ENCODE data around the gene PRR30. TPM values are rescaled to one million over a fixed set of nuclear protein-coding genes. Genes with fewer than 3 reads are reported as not detected.

Gene PRR30
- polyA plus RNA-seq, 4 donors = not detected

GRCh38 chr2:27162151-27163121 is 23.2 kb upstream of the PRR30 start:
- 38 to 70% (median 48%) methylated on average over 15 of the region's 15 CpGs for WGBS, 3 donors
- FAIRE-seq = no peak
- peak overlapping the region in 1 of 3 donors; percentile 32 for H3K4me3 ChIP-seq (ENCODE audit: low read depth in 1 of 3, low read length in 3 of 3)

GRCh38 chr2:27160191-27160590 is 21.0 kb upstream of the PRR30 start:
- H3K27ac ChIP-seq (ENCODE audit: low read depth in 1 of 3, low read length in 2 of 3) = no peak overlapping the region
- no peak overlapping the region for H3K4me3 ChIP-seq (ENCODE audit: low read depth in 1 of 3, low read length in 3 of 3)
- DNase-seq (no peak), FAIRE-seq (no peak)
- H3K4me1 ChIP-seq (ENCODE audit: control insufficient read depth in 3 of 3, insufficient read depth in 2 of 3, low read depth in 1 of 3, low read length in 2 of 3) = peaks cover 0 to 2% (median 0%) of the 10 kb centered on the region in 3 donors
- H3K27me3 ChIP-seq (ENCODE audit: control insufficient read depth in 3 of 3, insufficient read depth in 3 of 3, low read length in 3 of 3) = no peaks in the 10 kb centered on the region
- no peaks in the 10 kb centered on the region for H3K36me3 ChIP-seq (ENCODE audit: control insufficient read depth in 3 of 3, insufficient read depth in 2 of 3, low read depth in 1 of 3, low read length in 3 of 3)
- H3K9me3 ChIP-seq (ENCODE audit: control insufficient read depth in 2 of 2, insufficient read depth in 1 of 2, low read depth in 1 of 2, low read length in 1 of 2) = no peaks in the 10 kb centered on the region
- WGBS, 3 donors = 81 to 87% (median 85%) methylated on average over 9 of the region's 9 CpGs

More at GRCh38 chr2:27162151-27163121, 23.2 kb upstream of the PRR30 start:
- peak in 1 of 2 donors; percentile 69 for DNase-seq
- Histone ChIP-seq H3K9me3 (ENCODE audit: control insufficient read depth in 2 of 2, insufficient read depth in 1 of 2, low read depth in 1 of 2, low read length in 1 of 2) (no peaks in the 10 kb centered on the region), H3K36me3 (ENCODE audit: control insufficient read depth in 3 of 3, insufficient read depth in 2 of 3, low read depth in 1 of 3, low read length in 3 of 3) (no peaks in the 10 kb centered on the region), H3K27me3 (ENCODE audit: control insufficient read depth in 3 of 3, insufficient read depth in 3 of 3, low read length in 3 of 3) (no peaks in the 10 kb centered on the region), H3K27ac (ENCODE audit: low read depth in 1 of 3, low read length in 2 of 3) (peak overlapping the region in 2 of 3 donors; percentile 27 to 30), H3K4me1 (ENCODE audit: control insufficient read depth in 3 of 3, insufficient read depth in 2 of 3, low read depth in 1 of 3, low read length in 2 of 3) (peaks cover 0 to 2% (median 0%) of the 10 kb centered on the region in 3 donors)

- WGBS, 3 donors = 82 to 90% (median 85%) methylated on average over 6 of the region's 6 CpGs
- H3K36me3 ChIP-seq (ENCODE audit: control insufficient read depth in 3 of 3, insufficient read depth in 2 of 3, low read depth in 1 of 3, low read length in 3 of 3) = peaks cover 0 to 2% (median 0%) of the 10 kb centered on the region in 3 donors
- H3K4me1 ChIP-seq (ENCODE audit: control insufficient read depth in 3 of 3, insufficient read depth in 2 of 3, low read depth in 1 of 3, low read length in 2 of 3) = peaks cover 0 to 2% (median 0%) of the 10 kb centered on the region in 3 donors
- FAIRE-seq (no peak), DNase-seq (no peak)
- no peak overlapping the region for H3K4me3 ChIP-seq (ENCODE audit: low read depth in 1 of 3, low read length in 3 of 3)
- no peaks in the 10 kb centered on the region for H3K9me3 ChIP-seq (ENCODE audit: control insufficient read depth in 2 of 2, insufficient read depth in 1 of 2, low read depth in 1 of 2, low read length in 1 of 2)
- H3K27ac ChIP-seq (ENCODE audit: low read depth in 1 of 3, low read length in 2 of 3) = no peak overlapping the region
- H3K27me3 ChIP-seq (ENCODE audit: control insufficient read depth in 3 of 3, insufficient read depth in 3 of 3, low read length in 3 of 3) = no peaks in the 10 kb centered on the region
Measured at GRCh38 chr2:27159271-27159670, 20.1 kb upstream of the PRR30 start.

- Histone ChIP-seq H3K27me3 (ENCODE audit: control insufficient read depth in 3 of 3, insufficient read depth in 3 of 3, low read length in 3 of 3) (no peaks in the 10 kb centered on the region), H3K4me3 (ENCODE audit: low read depth in 1 of 3, low read length in 3 of 3) (no peak overlapping the region), H3K4me1 (ENCODE audit: control insufficient read depth in 3 of 3, insufficient read depth in 2 of 3, low read depth in 1 of 3, low read length in 2 of 3) (peaks cover 0 to 2% (median 0%) of the 10 kb centered on the region in 3 donors), H3K27ac (ENCODE audit: low read depth in 1 of 3, low read length in 2 of 3) (no peak overlapping the region), H3K36me3 (ENCODE audit: control insufficient read depth in 3 of 3, insufficient read depth in 2 of 3, low read depth in 1 of 3, low read length in 3 of 3) (peaks cover 0 to 2% (median 0%) of the 10 kb centered on the region in 3 donors), H3K9me3 (ENCODE audit: control insufficient read depth in 2 of 2, insufficient read depth in 1 of 2, low read depth in 1 of 2, low read length in 1 of 2) (no peaks in the 10 kb centered on the region)
- DNase-seq = no peak
- no peak for FAIRE-seq
- 78 to 86% (median 79%) methylated on average over 6 of the region's 6 CpGs for WGBS, 3 donors
Measured at GRCh38 chr2:27158468-27158867, 19.3 kb upstream of the PRR30 start.

GRCh38 chr2:27155069-27155520 is 15.9 kb upstream of the PRR30 start:
- Histone ChIP-seq H3K27ac (ENCODE audit: low read depth in 1 of 3, low read length in 2 of 3) (no peak overlapping the region), H3K36me3 (ENCODE audit: control insufficient read depth in 3 of 3, insufficient read depth in 2 of 3, low read depth in 1 of 3, low read length in 3 of 3) (peaks cover 0 to 2% (median 0%) of the 10 kb centered on the region in 3 donors), H3K27me3 (ENCODE audit: control insufficient read depth in 3 of 3, insufficient read depth in 3 of 3, low read length in 3 of 3) (no peaks in the 10 kb centered on the region), H3K9me3 (ENCODE audit: control insufficient read depth in 2 of 2, insufficient read depth in 1 of 2, low read depth in 1 of 2, low read length in 1 of 2) (no peaks in the 10 kb centered on the region), H3K4me1 (ENCODE audit: control insufficient read depth in 3 of 3, insufficient read depth in 2 of 3, low read depth in 1 of 3, low read length in 2 of 3) (peaks cover 0 to 2% (median under 1%) of the 10 kb centered on the region in 3 donors), H3K4me3 (ENCODE audit: low read depth in 1 of 3, low read length in 3 of 3) (no peak overlapping the region)
- 78 to 84% (median 83%) methylated on average over 9 of the region's 9 CpGs for WGBS, 3 donors
- FAIRE-seq = no peak
- no peak for DNase-seq

GRCh38 chr2:27154488-27154887 is 15.3 kb upstream of the PRR30 start:
- H3K27ac ChIP-seq (ENCODE audit: low read depth in 1 of 3, low read length in 2 of 3) = no peak overlapping the region
- H3K36me3 ChIP-seq (ENCODE audit: control insufficient read depth in 3 of 3, insufficient read depth in 2 of 3, low read depth in 1 of 3, low read length in 3 of 3) = peaks cover 0 to 2% (median 0%) of the 10 kb centered on the region in 3 donors
- H3K9me3 ChIP-seq (ENCODE audit: control insufficient read depth in 2 of 2, insufficient read depth in 1 of 2, low read depth in 1 of 2, low read length in 1 of 2) = no peaks in the 10 kb centered on the region
- H3K4me1 ChIP-seq (ENCODE audit: control insufficient read depth in 3 of 3, insufficient read depth in 2 of 3, low read depth in 1 of 3, low read length in 2 of 3) = peaks cover 0 to 9% (median 4%) of the 10 kb centered on the region in 3 donors
- FAIRE-seq (no peak), DNase-seq (no peak)
- H3K27me3 ChIP-seq (ENCODE audit: control insufficient read depth in 3 of 3, insufficient read depth in 3 of 3, low read length in 3 of 3) = no peaks in the 10 kb centered on the region
- WGBS, 3 donors = 69 to 79% (median 79%) methylated on average over 6 of the region's 6 CpGs
- H3K4me3 ChIP-seq (ENCODE audit: low read depth in 1 of 3, low read length in 3 of 3) = no peak overlapping the region

- peaks cover 0 to 14% (median 4%) of the 10 kb centered on the region in 3 donors for H3K4me1 ChIP-seq (ENCODE audit: control insufficient read depth in 3 of 3, insufficient read depth in 2 of 3, low read depth in 1 of 3, low read length in 2 of 3)
- no peak overlapping the region for H3K27ac ChIP-seq (ENCODE audit: low read depth in 1 of 3, low read length in 2 of 3)
- H3K36me3 ChIP-seq (ENCODE audit: control insufficient read depth in 3 of 3, insufficient read depth in 2 of 3, low read depth in 1 of 3, low read length in 3 of 3) = peaks cover 0 to 2% (median 0%) of the 10 kb centered on the region in 3 donors
- peaks cover 0 to 4% (median 0%) of the 10 kb centered on the region in 3 donors for H3K27me3 ChIP-seq (ENCODE audit: control insufficient read depth in 3 of 3, insufficient read depth in 3 of 3, low read length in 3 of 3)
- no peak overlapping the region for H3K4me3 ChIP-seq (ENCODE audit: low read depth in 1 of 3, low read length in 3 of 3)
- DNase-seq (peak in 1 of 2 donors; percentile 37), FAIRE-seq (no peak)
- H3K9me3 ChIP-seq (ENCODE audit: control insufficient read depth in 2 of 2, insufficient read depth in 1 of 2, low read depth in 1 of 2, low read length in 1 of 2) = no peaks in the 10 kb centered on the region
- WGBS, 3 donors = 14 to 54% (median 30%) methylated on average over 2 of the region's 2 CpGs
Measured at GRCh38 chr2:27152796-27153464, 13.7 kb upstream of the PRR30 start.

- Histone ChIP-seq H3K36me3 (ENCODE audit: control insufficient read depth in 3 of 3, insufficient read depth in 2 of 3, low read depth in 1 of 3, low read length in 3 of 3) (peaks cover 0 to 2% (median 0%) of the 10 kb centered on the region in 3 donors), H3K9me3 (ENCODE audit: control insufficient read depth in 2 of 2, insufficient read depth in 1 of 2, low read depth in 1 of 2, low read length in 1 of 2) (no peaks in the 10 kb centered on the region), H3K27ac (ENCODE audit: low read depth in 1 of 3, low read length in 2 of 3) (no peak overlapping the region), H3K4me3 (ENCODE audit: low read depth in 1 of 3, low read length in 3 of 3) (no peak overlapping the region), H3K27me3 (ENCODE audit: control insufficient read depth in 3 of 3, insufficient read depth in 3 of 3, low read length in 3 of 3) (peaks cover 0 to 4% (median 0%) of the 10 kb centered on the region in 3 donors), H3K4me1 (ENCODE audit: control insufficient read depth in 3 of 3, insufficient read depth in 2 of 3, low read depth in 1 of 3, low read length in 2 of 3) (peaks cover 0 to 14% (median 4%) of the 10 kb centered on the region in 3 donors)
- FAIRE-seq (no peak), DNase-seq (peak; percentile 38 to 57)
- WGBS, 3 donors = 78 to 88% (median 78%) methylated on average over 8 of the region's 8 CpGs
Measured at GRCh38 chr2:27152102-27152795, 13.0 kb upstream of the PRR30 start.
